Lower lobe of right lung (tissue), 2 donors: ENCODE data around the gene FAM234B. TPM values are rescaled to one million over a fixed set of nuclear protein-coding genes. Genes with fewer than 3 reads are reported as not detected.

ENCODE experiments used
- ATAC-seq, 2 donors: fragments of 200-7000 bp; cut with Tn5 transposase; one replicate each; pipeline ENCODE4 v1.9.1; 2020 to 2022; ENCODE audit warnings: mild to moderate bottlenecking in 2 of 2, moderate library complexity in 2 of 2
- DNase-seq: peaks from one replicate; pipeline ENCODE4 v3.0.0-alpha.2; 2020
- H3K27ac ChIP-seq: fragments of 200-600 bp; one replicate; pipeline ENCODE4 v1.8.0; 2022
- H3K27me3 ChIP-seq: fragments of 200-600 bp; one replicate; pipeline ENCODE4 v1.8.0; 2022; ENCODE audit warnings: low read depth
- H3K36me3 ChIP-seq: fragments of 200-600 bp; one replicate; pipeline ENCODE4 v1.8.0; 2022; ENCODE audit warnings: mild to moderate bottlenecking
- H3K4me1 ChIP-seq: fragments of 200-600 bp; one replicate; pipeline ENCODE4 v1.8.0; 2022
- H3K4me3 ChIP-seq: fragments of 200-600 bp; one replicate; pipeline ENCODE4 v1.8.0; 2022; ENCODE audit warnings: mild to moderate bottlenecking
- H3K9me3 ChIP-seq: fragments of 200-600 bp; one replicate; pipeline ENCODE4 v1.8.0; 2022
- intact Hi-C: fragments of 100-400 bp; cut with DNase I; formaldehyde crosslinking; loops from one replicate; pipeline ENCODE4 v1.11.0; 2022
- total RNA-seq: library from RNA; stranded (reverse); fragmentation: NEBNext Ultra II Directional; extraction: Animal tissue kit (Norgen Biotek cat#: 25700); gene quantifications from one replicate; pipeline ENCODE4 v1.2.1, GENCODE V29; 2021
- TF ChIP-seq, protein P1 (sequence below): fragments of 200-600 bp; IDR thresholded peaks from one replicate; pipeline ENCODE4 v1.8.0; 2022; ENCODE audit warnings: antibody characterized with exemption, mild to moderate bottlenecking
- donor health status: DM: no; HTN: yes; CAD: no; lungs with severe emphysema.

FAM234B gene
- total RNA-seq, 1 donor from 2014 or later = 7.5 TPM

DNA sequence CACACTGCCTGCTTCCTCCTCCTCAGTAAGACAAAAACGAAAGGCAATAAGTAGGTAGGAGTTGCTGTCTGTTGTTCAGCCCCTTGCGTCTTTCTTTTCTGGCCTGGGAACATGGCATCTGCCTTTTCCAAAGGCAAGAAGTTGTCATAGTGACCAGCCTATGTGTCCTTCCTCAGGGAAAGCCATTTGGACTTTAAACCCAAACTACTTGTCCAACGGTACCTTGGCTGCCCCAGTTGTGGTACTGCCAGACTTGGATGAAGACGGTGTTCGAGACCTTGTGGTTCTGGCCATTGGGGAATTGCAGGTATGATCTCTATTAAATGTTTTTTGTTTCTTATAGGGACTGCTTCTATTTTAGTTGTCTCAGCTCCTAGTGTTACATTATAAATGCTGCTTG, 18.5 kb downstream of the FAM234B start:
- H3K4me3 ChIP-seq = no peak overlapping the region
- H3K27me3 ChIP-seq = no peaks in the 10 kb centered on the region
- H3K9me3 ChIP-seq = no peaks in the 10 kb centered on the region
- no peak overlapping the region for H3K27ac ChIP-seq
- no peak for DNase-seq
- intact Hi-C loops = no loop called here
- no peaks in the 10 kb centered on the region for H3K4me1 ChIP-seq
- TF ChIP-seq, protein P1, sequence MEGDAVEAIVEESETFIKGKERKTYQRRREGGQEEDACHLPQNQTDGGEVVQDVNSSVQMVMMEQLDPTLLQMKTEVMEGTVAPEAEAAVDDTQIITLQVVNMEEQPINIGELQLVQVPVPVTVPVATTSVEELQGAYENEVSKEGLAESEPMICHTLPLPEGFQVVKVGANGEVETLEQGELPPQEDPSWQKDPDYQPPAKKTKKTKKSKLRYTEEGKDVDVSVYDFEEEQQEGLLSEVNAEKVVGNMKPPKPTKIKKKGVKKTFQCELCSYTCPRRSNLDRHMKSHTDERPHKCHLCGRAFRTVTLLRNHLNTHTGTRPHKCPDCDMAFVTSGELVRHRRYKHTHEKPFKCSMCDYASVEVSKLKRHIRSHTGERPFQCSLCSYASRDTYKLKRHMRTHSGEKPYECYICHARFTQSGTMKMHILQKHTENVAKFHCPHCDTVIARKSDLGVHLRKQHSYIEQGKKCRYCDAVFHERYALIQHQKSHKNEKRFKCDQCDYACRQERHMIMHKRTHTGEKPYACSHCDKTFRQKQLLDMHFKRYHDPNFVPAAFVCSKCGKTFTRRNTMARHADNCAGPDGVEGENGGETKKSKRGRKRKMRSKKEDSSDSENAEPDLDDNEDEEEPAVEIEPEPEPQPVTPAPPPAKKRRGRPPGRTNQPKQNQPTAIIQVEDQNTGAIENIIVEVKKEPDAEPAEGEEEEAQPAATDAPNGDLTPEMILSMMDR = no peak
- peaks cover 9% of the 10 kb centered on the region for H3K36me3 ChIP-seq
- no peak for ATAC-seq

DNA sequence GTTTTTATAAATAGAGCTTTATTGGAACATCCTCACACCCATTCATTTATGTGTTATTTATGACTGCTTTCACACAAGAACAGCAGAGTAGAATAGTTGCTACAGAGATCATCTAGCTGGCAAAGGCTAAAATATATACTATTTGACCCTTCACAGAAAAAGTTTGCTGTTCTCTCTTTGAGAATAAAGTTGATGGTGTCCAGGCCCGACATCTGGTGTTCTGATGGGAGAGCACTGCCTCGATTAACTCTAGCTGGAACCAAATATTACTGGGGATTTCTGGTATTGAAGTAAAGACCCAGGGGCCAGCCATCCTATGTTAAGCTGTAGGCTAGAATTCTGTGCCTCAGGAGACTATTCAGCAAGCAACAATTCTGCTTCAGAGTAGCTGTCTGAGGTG, 21.8 kb downstream of the FAM234B start:
- Histone ChIP-seq H3K36me3 (peaks cover 16% of the 10 kb centered on the region), H3K4me1 (no peaks in the 10 kb centered on the region), H3K27me3 (no peaks in the 10 kb centered on the region), H3K4me3 (no peak overlapping the region), H3K9me3 (no peaks in the 10 kb centered on the region), H3K27ac (no peak overlapping the region)
- TF ChIP-seq, protein P1 = no peak
- intact Hi-C loops = no loop called here
- ATAC-seq = no peak
- DNase-seq = no peak

DNA sequence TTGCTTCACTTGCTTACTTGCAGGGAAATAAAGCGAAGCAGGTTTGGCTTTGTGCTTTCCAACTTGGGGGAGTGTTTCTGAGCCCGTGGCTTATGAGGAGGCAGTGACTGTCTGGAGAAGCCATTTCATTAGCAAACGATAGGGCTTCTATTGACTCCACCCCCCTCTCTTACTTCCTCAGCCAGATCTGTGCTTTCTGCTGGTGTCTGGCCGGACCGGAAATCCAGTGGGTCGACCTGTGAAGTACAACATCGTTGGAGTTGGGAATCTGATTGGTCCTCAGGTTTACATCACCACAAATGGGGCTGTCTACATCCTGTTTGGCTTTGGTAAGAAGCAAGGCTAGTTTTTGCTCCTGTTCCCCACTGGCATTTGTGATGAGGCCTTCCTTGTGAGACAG, 22.3 kb downstream of the FAM234B start:
- peaks cover 19% of the 10 kb centered on the region for H3K36me3 ChIP-seq

DNA sequence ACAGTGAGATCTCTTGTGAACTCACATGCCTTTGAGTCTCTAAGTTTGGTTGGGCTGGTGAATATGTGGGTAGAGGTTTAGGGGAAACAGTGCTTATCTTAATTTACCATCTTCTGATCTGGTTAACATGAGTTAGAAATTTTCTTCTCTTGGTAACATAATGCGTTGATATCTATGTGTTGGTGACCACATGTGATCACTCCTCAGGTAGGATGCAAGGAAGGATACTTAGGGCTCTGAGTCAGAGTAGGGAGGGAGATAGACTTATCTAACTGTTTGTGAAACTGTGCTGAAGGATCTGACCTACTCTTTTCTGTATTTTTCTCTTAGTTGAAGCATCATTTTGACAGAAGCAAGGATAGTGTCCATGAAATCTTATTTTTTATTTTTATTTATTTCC, 23.1 kb downstream of the FAM234B start:
- intact Hi-C loops = no loop called here
- H3K36me3 ChIP-seq = peaks cover 22% of the 10 kb centered on the region
- no peaks in the 10 kb centered on the region for H3K9me3 ChIP-seq
- H3K4me3 ChIP-seq = no peak overlapping the region
- TF ChIP-seq, protein P1 = no peak
- no peaks in the 10 kb centered on the region for H3K4me1 ChIP-seq
- no peaks in the 10 kb centered on the region for H3K27me3 ChIP-seq
- DNase-seq (no peak), ATAC-seq (no peak)
- no peak overlapping the region for H3K27ac ChIP-seq

More for the DNA sequence above, 22.3 kb downstream of the FAM234B start:
- TF ChIP-seq, protein P1 = no peak
- intact Hi-C loops = no loop called here
- H3K4me1 ChIP-seq = no peaks in the 10 kb centered on the region
- H3K4me3 ChIP-seq = no peak overlapping the region
- DNase-seq (no peak), ATAC-seq (no peak)
- no peaks in the 10 kb centered on the region for H3K9me3 ChIP-seq
- no peaks in the 10 kb centered on the region for H3K27me3 ChIP-seq
- no peak overlapping the region for H3K27ac ChIP-seq

DNA sequence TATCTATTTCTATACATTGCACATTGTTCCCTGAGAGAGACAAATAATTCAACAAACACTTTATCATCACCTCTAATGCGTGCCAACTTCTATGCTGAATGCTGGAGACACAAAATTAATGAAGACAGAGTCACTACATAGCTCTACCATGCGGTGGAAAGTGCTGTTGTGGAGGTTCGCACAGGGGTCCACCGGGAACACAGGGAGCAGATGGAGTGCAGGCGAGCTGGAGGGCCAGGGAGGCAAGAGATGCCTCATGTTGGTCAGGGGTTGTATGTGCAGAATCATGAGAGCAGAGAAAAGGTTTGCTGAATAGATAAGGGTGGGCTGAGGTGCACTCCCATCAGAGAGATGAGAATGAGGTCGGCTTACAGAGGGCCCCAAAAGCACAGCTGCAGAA, 25.2 kb downstream of the FAM234B start:
- no peak for ATAC-seq
- H3K9me3 ChIP-seq = no peaks in the 10 kb centered on the region
- H3K27ac ChIP-seq = no peak overlapping the region
- H3K27me3 ChIP-seq = no peaks in the 10 kb centered on the region
- H3K36me3 ChIP-seq = peaks cover 22% of the 10 kb centered on the region
- DNase-seq = no peak
- no peak overlapping the region for H3K4me3 ChIP-seq
- TF ChIP-seq, protein P1 = no peak
- no peaks in the 10 kb centered on the region for H3K4me1 ChIP-seq
- intact Hi-C loops = no loop called here
